SK-N-SH (cell line): Measurements from ENCODE around the gene PDYN. TPM values are rescaled to one million over a fixed set of nuclear protein-coding genes. Genes with fewer than 3 reads are reported as not detected.

Experiments
- CTCF ChIA-PET: fragments of 300-600, 350-600 bp; formaldehyde crosslinking; extraction: SDS; loops from one replicate; lab custom pipeline; 2021; lab: Yijun Ruan, JAX
- POLR2A ChIA-PET: fragments of 350-600 bp; sonication (Branson Sonifier 250); formaldehyde crosslinking; extraction: SDS; loops from one replicate; lab custom pipeline; 2020; ENCODE audit warnings: antibody characterized with exemption, inconsistent platforms; lab: Yijun Ruan, JAX
- DNase-seq: peaks from one replicate; pipeline ENCODE4 v3.0.0; 2012
- H2AFZ ChIP-seq: fragments of 200-600 bp; sonication (generic); 2 replicates; pipeline ENCODE4 v1.8.1; 2016; ENCODE audit warnings: antibody characterized with exemption, mild to moderate bottlenecking, low read depth
- H3F3A ChIP-seq: fragments of 200-600 bp; sonication (generic); replicated peaks from 2 replicates; pipeline ENCODE3; 2016; ENCODE audit warnings: antibody characterized with exemption, mild to moderate bottlenecking; ENCODE audit not compliant: insufficient read depth
- H3K27ac ChIP-seq, 2 experiments: fragments of 200-500 bp in 1 of 2; fragments of 200-600 bp in 1 of 2; sonication (Bioruptor generic) in 1 of 2; sonication (generic), shearing (Covaris generic) in 1 of 2; 2 replicates each; pipeline versions ENCODE4 v1.5.1 to v1.6.1; 2014 to 2016; ENCODE audit warnings: low read depth in 2 of 2, inconsistent platforms in 1 of 2, low read length in 1 of 2, mild to moderate bottlenecking in 1 of 2, mixed read lengths in 1 of 2
- H3K27me3 ChIP-seq: fragments of 200-600 bp; sonication (generic), shearing (Covaris generic); 2 replicates; pipeline ENCODE4 v1.6.1; 2016; ENCODE audit warnings: mixed run types; ENCODE audit not compliant: insufficient read depth
- H3K36me3 ChIP-seq, 2 experiments: fragments of 200-500 bp in 1 of 2; fragments of 200-600 bp in 1 of 2; sonication (Bioruptor generic) in 1 of 2; sonication (generic) in 1 of 2; replicated peaks in 1 of 2; 2 replicates each; pipeline versions ENCODE3 to v1.5.1; 2014 to 2016; ENCODE audit warnings: low read length in 1 of 2, mild to moderate bottlenecking in 1 of 2; ENCODE audit not compliant: insufficient read depth in 2 of 2, control insufficient read depth in 1 of 2
- H3K4me1 ChIP-seq, 2 experiments: fragments of 200-500 bp in 1 of 2; fragments of 200-600 bp in 1 of 2; sonication (Bioruptor generic) in 1 of 2; sonication (generic), shearing (Covaris generic) in 1 of 2; 2 replicates each; pipeline versions ENCODE4 v1.5.1 to v1.6.1; 2014 to 2016; ENCODE audit warnings: low read depth in 1 of 2, low read length in 1 of 2, mixed run types in 1 of 2; ENCODE audit not compliant: insufficient read depth in 2 of 2, control insufficient read depth in 1 of 2
- H3K4me2 ChIP-seq: fragments of 200-600 bp; sonication (generic), shearing (Covaris generic); 2 replicates; pipeline ENCODE4 v1.6.1; 2017; ENCODE audit warnings: mixed run types
- H3K4me3 ChIP-seq, 2 experiments: fragments of 200-500 bp in 1 of 2; fragments of 200-600 bp in 1 of 2; sonication (Bioruptor generic) in 1 of 2; sonication (generic), shearing (Covaris generic) in 1 of 2; 2 replicates each; pipeline versions ENCODE4 v1.5.1 to v1.8.1; 2014 to 2016; ENCODE audit warnings: low read depth in 2 of 2, inconsistent platforms in 1 of 2, low read length in 1 of 2, mild to moderate bottlenecking in 1 of 2, mixed read lengths in 1 of 2, moderate library complexity in 1 of 2
- H3K79me2 ChIP-seq: fragments of 200-600 bp; sonication (generic); 2 replicates; pipeline ENCODE4 v1.8.1; 2017; ENCODE audit warnings: mild to moderate bottlenecking; ENCODE audit not compliant: insufficient read depth
- H3K9ac ChIP-seq: fragments of 200-600 bp; sonication (generic); 2 replicates; pipeline ENCODE4 v1.6.1; 2017; ENCODE audit warnings: mixed run types
- H3K9me2 ChIP-seq: fragments of 200-600 bp; sonication (generic); 2 replicates; pipeline ENCODE4 v1.6.1; 2017; ENCODE audit warnings: mixed run types
- H3K9me3 ChIP-seq: fragments of 200-600 bp; sonication (generic); 2 replicates; pipeline ENCODE4 v1.6.1; 2017; ENCODE audit warnings: mixed run types, mild to moderate bottlenecking, moderate library complexity
- H4K20me1 ChIP-seq: fragments of 200-600 bp; sonication (generic); 2 replicates; pipeline ENCODE4 v1.6.1; 2017; ENCODE audit warnings: mild to moderate bottlenecking, mixed run types; ENCODE audit not compliant: insufficient read depth
- CHD2 ChIP-seq: fragments of 150-350 bp; IDR thresholded peaks from 2 replicates; pipeline ENCODE4 v1.6.1; 2018; ENCODE audit warnings: low read length; ENCODE audit not compliant: partially characterized antibody
- EP300 ChIP-seq, 2 experiments: IDR thresholded peaks; 2 replicates each; pipeline versions ENCODE4 v1.4.0 to v1.6.1; 2012; ENCODE audit warnings: borderline replicate concordance in 1 of 2, low read depth in 1 of 2, low read length in 1 of 2
- NRF1 ChIP-seq: IDR thresholded peaks from 2 replicates; pipeline ENCODE4 v1.6.1; 2012; ENCODE audit warnings: low read depth, mild to moderate bottlenecking, low read length
- POLR2AphosphoS5 ChIP-seq: IDR thresholded peaks from 2 replicates; pipeline ENCODE4 v1.6.1; 2012; ENCODE audit warnings: low read depth, low read length
- WGBS: methylation state at CpG from one replicate; pipeline ENCODE4 v1.1.6; 2017; ENCODE audit warnings: low lambda C conversion rate; 5-methylcytosine and 5-hydroxymethylcytosine counted together
- polyA plus RNA-seq, 3 experiments: library from polyadenylated mRNA; depleted of rRNA; stranded (reverse); fragments of >200 nt; gene quantifications; 2 replicates each; pipeline ENCODE4 v1.2.3, GENCODE V29; 2012
- TF ChIP-seq, protein P1 (sequence below): fragments of 200-600 bp; sonication (generic); IDR thresholded peaks from 2 replicates; pipeline ENCODE4 v1.6.1; 2017; ENCODE audit warnings: antibody characterized with exemption, mild to moderate bottlenecking, moderate library complexity
- TF ChIP-seq, protein P2 (sequence below): IDR thresholded peaks from 2 replicates; pipeline ENCODE4 v1.4.0; 2012; ENCODE audit warnings: low read depth
- TF ChIP-seq, protein P3 (sequence below): fragments of 150-350 bp; IDR thresholded peaks from 2 replicates; pipeline ENCODE4 v1.6.1; 2017; ENCODE audit warnings: antibody characterized with exemption, low read length, low read depth, borderline replicate concordance
- TF ChIP-seq, protein P4 (sequence below): IDR thresholded peaks from 2 replicates; pipeline ENCODE4 v1.6.1; 2012; ENCODE audit warnings: mild to moderate bottlenecking, low read depth, low read length, moderate library complexity

The PDYN gene
- polyA plus RNA-seq, 1 of the 3 experiments (the other 2 are of a cell fraction): not detected

DNA sequence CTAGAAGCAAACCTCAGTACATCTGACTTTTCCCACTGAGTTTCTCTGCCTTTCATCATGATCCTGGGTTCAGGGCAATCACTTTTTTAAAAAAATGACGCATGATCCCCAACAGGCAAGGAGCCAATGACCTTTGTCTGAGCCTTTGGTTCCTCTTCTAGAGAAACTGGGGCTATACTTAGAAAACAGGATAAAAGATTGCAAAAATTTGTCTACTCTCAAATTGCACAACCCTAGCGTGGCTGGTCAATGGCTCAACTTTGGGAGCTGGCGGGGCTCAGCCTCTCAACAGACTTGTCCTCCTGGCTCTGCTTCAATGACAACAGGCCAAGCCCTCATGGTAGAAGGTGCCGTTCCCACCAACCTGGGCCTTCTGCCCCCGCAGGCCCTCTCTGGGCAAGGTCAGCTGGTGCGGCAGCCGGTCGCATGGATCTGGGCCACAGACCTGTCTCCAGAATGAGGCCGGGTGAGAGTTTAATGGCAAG lies 48.7 kb downstream of the PDYN start (continued):
- TF ChIP-seq, protein P1, sequence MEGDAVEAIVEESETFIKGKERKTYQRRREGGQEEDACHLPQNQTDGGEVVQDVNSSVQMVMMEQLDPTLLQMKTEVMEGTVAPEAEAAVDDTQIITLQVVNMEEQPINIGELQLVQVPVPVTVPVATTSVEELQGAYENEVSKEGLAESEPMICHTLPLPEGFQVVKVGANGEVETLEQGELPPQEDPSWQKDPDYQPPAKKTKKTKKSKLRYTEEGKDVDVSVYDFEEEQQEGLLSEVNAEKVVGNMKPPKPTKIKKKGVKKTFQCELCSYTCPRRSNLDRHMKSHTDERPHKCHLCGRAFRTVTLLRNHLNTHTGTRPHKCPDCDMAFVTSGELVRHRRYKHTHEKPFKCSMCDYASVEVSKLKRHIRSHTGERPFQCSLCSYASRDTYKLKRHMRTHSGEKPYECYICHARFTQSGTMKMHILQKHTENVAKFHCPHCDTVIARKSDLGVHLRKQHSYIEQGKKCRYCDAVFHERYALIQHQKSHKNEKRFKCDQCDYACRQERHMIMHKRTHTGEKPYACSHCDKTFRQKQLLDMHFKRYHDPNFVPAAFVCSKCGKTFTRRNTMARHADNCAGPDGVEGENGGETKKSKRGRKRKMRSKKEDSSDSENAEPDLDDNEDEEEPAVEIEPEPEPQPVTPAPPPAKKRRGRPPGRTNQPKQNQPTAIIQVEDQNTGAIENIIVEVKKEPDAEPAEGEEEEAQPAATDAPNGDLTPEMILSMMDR: no peak
- TF ChIP-seq CHD2: no peak
- no peak for TF ChIP-seq EP300 (IDR thresholded peaks at IDR 0.05; ENCODE audit: borderline replicate concordance in 1 of 2, low read depth in 1 of 2, low read length in 1 of 2)
- TF ChIP-seq, protein P2, sequence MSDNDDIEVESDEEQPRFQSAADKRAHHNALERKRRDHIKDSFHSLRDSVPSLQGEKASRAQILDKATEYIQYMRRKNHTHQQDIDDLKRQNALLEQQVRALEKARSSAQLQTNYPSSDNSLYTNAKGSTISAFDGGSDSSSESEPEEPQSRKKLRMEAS: no peak

- ChIA-PET POLR2A (no interaction called here), CTCF (interaction anchor here (0.9 to 1.5 kb wide), 2 partner anchors 62 to 228 kb away, joined by 3 to 4 read pairs; no protein-coding TSS in a partner anchor)
- Histone ChIP-seq H2AFZ (no peak overlapping the region), H3K27me3 (no peaks in the 10 kb centered on the region; the same call in 1 of the 2 replicates), H3K9me2 (no peaks in the 10 kb centered on the region), H3K79me2 (no peaks in the 10 kb centered on the region), H3K36me3 (no peaks in the 10 kb centered on the region), H3F3A (no peaks in the 10 kb centered on the region), H4K20me1 (no peaks in the 10 kb centered on the region), H3K27ac (no peak overlapping the region), H3K9me3 (no peaks in the 10 kb centered on the region), H3K4me2 (no peak overlapping the region), H3K4me1 (peaks cover 8 to 9% of the 10 kb centered on the region in 2 experiments; a peak in 2 of 4 replicates), H3K4me3 (no peak overlapping the region), H3K9ac (no peak overlapping the region)
- DNase-seq: no peak
- 65% methylated on average over 6 of the region's 6 CpGs for WGBS
- TF ChIP-seq NRF1: no peak
- no peak for TF ChIP-seq POLR2AphosphoS5
- TF ChIP-seq, protein P3, sequence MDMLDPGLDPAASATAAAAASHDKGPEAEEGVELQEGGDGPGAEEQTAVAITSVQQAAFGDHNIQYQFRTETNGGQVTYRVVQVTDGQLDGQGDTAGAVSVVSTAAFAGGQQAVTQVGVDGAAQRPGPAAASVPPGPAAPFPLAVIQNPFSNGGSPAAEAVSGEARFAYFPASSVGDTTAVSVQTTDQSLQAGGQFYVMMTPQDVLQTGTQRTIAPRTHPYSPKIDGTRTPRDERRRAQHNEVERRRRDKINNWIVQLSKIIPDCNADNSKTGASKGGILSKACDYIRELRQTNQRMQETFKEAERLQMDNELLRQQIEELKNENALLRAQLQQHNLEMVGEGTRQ: no peak
- TF ChIP-seq, protein P4, sequence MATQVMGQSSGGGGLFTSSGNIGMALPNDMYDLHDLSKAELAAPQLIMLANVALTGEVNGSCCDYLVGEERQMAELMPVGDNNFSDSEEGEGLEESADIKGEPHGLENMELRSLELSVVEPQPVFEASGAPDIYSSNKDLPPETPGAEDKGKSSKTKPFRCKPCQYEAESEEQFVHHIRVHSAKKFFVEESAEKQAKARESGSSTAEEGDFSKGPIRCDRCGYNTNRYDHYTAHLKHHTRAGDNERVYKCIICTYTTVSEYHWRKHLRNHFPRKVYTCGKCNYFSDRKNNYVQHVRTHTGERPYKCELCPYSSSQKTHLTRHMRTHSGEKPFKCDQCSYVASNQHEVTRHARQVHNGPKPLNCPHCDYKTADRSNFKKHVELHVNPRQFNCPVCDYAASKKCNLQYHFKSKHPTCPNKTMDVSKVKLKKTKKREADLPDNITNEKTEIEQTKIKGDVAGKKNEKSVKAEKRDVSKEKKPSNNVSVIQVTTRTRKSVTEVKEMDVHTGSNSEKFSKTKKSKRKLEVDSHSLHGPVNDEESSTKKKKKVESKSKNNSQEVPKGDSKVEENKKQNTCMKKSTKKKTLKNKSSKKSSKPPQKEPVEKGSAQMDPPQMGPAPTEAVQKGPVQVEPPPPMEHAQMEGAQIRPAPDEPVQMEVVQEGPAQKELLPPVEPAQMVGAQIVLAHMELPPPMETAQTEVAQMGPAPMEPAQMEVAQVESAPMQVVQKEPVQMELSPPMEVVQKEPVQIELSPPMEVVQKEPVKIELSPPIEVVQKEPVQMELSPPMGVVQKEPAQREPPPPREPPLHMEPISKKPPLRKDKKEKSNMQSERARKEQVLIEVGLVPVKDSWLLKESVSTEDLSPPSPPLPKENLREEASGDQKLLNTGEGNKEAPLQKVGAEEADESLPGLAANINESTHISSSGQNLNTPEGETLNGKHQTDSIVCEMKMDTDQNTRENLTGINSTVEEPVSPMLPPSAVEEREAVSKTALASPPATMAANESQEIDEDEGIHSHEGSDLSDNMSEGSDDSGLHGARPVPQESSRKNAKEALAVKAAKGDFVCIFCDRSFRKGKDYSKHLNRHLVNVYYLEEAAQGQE: no peak
Observed at GRCh38 chr20:1944345-1945091, 49.3 kb downstream of the PDYN start.
